HG02610 (cell line): Measurements from ENCODE around the gene HS6ST1.

ENCODE experiments used
- ATAC-seq: cut with Tn5 transposase; IDR thresholded peaks from one replicate; pipeline ENCODE4 v1.9.1; 2021; ENCODE audit warnings: mild to moderate bottlenecking, moderate library complexity; ENCODE audit not compliant: unreplicated experiment

The HS6ST1 gene

DNA sequence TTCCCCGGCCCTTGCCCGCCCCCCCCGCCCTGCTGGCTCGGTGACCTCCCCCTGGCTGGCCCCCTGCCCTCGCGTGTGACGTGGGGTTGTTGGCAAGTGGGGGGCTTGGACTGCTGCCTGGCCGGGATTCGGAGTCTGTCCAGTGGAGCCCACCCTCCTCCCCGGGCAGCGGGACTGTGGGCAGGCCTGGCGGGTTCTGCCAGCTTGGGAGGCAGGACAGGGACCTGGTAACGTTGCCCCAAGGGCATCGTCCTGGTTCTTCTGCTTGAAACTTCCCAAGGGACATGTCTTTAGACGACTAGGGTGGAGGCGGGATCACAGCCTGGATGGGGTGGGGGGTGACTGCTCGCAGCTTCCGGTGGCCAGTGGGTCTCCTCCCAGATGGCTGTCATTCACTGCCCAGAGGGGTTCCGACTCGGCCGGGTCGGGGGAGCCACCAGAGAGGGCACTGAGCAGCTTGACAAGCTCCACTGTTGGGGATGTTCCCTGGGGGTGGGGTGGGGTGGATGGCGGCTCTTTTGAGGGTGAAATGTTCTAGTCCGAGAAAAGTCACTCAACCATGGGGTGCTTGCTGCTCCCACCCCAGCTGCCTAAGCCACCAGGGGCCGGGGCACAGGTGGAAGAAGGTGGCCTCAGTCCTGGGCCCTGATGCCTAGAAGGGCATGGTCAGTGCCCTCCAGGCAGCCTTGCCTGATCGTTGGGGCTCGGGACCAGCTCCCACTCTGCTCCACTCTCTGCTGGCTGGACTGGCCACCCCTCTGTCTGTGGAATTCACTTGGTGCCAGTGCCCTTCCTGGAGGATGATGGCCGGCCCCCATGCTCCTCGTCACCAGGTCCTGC, 4.3 kb upstream of the HS6ST1 start:
- ATAC-seq: no peak

DNA sequence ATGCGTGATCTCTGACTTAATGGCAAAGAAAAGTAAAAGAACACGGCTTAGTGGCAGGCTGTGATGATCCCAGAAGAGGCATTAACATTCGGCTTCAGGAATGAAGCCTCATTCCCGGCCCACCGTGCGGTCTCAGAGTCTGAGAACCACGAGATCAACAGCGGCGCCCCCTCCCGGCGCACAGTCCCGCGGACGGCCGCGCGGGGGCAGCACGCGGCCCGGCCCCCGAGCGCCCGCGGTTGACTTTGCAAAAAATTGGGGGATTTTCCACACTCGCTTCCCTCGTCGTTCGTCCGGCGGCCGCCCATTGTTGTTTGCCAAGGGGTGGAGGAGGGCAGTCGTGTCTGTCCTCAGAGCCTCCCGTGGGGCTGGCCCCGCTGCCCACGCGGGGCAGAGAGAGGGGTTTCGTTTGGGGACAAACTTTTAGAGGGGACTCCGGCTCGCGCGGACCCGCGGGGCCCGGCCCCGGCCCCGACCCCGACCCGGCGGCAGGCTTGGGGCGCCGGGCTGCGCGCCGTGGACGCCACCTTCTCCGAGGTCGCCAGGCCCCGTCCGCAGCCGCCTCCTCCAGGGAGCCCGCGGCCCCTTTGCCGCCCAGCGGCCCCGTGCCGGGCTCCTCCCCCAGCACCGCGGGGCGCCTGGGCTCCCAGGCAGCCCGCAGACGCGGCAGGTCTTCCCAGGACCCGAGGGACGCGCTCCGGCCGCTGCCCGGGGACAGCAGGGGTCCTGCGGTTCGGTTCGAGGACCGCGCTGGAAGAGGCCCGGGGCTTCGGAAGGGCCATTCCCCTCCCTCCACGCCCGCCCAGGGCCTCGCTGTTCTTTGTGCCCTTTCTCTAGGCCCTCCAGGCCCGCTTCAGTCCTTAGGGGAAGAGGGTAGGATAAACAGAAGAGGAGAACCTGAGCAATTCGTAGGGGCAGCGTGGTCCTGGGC, 3.4 kb upstream of the HS6ST1 start:
- peak; percentile 57 for ATAC-seq

DNA sequence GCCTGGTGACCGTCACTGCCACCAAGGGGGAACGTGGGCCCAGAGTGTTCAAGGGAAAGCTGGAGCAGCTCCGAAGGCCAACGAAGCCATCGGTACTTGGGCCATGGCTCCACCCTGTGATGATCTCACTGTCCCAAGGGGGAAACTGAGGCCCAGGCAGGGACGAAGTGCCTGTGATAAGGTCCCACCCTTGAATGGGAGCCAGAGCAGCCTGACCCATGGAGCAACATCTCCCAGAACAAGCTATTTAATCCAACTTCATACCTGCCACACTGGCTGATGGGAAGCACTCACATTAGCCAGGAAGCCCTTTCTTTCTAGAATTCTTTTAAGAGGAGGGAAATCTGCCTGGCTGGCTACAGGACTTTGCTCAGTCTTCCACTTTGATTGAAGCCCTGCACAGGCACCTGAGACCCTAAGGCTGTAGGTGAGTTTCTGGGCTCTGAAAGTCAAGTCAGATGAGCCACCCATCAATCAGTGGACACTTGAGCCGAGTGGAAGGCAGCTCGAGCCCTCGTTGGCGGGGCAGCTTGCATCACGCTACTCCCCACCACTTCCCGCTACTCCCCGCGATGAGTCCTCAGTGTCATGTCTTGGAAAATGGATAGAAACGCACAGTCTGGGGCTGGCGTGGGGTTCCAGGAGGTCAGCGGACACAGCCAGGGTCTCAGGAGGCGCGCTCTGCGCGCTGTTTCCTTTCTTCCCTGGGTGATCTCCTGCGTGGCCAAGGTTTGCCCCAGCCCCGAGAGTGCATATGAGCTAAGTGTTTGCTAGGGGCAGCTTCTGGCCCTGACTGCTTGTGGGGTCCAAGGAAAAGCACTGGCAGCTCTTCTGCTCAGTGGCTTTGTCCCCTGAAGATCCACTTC, 2.5 kb upstream of the HS6ST1 start:
- ATAC-seq: no peak

DNA sequence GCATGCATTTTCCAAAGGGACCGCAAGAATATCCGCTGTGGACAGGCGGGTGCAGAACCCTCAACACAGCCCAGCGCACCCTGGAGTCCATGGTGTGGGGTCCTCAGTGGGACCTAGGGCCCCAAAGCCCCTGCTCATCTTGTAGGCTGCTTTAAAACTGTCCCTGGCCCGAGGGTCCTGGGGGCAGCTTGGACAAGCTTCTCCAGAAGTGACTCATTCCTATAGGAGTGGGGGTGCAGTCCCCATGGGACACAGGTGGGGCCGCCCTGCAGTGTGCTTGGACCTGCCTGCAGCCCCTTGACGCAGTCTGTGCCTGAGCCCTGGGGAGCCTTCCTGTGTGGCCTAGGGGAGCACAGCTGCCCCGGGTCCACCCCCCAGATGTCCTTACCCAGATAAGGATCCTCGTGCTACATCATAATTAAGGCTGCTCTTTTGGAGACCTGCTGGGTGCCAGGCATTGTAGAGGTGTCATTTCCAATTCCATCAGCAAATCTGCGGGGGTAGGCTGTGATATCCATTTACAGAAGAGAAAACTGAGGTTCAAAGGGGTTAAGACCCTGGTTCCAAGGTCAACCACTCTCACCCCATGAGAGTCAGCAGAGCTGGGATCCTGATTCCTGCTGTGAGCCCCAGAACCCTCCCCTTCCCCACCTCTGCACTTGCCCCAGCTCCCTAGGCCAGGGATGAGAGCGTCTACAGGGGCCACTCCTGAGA, 1.7 kb upstream of the HS6ST1 start:
- ATAC-seq: no peak

- ATAC-seq: no peak
These were observed 1.0 kb upstream of the HS6ST1 start for GRCh38 chr2:128319631-128320191.

- ATAC-seq: peak; percentile 12
These were observed 423 bp downstream of the HS6ST1 start for GRCh38 chr2:128318245-128318644.

GRCh38 chr2:128317899-128318225, 806 bp downstream of the HS6ST1 start:
- peak; percentile 0 for ATAC-seq

DNA sequence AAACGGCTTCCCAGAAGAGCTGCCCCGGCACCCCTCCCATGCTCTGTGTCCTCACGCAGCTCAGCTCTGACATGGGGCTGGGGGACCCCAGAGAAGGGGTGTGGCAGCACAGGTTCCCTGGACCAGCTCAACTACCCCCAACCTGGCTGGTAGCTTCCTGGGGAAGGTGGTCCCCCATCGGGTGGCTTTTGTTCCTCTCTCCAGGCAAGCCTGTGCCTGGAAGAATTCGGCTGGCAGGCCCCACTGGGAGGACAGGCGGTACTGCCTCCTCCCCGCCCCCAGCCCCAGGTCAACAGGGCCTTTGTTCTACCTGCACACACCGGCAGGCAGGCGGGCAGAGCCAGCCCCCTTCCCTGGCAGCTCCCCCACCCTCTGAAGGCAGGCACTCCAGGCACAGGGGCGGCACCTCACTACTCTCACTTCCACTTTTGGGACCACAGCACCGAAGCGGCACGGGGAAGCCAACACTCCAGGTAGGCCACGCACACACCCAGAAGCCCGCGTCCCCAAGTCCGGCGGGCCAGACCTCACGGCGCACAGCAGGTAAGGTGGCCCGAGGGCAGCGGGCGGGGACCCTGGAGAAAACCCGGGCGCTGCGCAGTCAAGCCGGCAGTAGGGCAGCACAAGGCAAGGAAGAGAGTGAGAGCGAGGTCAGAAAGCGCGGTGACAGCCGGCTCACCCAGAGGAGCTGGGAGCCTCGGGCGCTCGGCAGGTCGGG, 1.3 kb downstream of the HS6ST1 start:
- ATAC-seq: peak; percentile 44

DNA sequence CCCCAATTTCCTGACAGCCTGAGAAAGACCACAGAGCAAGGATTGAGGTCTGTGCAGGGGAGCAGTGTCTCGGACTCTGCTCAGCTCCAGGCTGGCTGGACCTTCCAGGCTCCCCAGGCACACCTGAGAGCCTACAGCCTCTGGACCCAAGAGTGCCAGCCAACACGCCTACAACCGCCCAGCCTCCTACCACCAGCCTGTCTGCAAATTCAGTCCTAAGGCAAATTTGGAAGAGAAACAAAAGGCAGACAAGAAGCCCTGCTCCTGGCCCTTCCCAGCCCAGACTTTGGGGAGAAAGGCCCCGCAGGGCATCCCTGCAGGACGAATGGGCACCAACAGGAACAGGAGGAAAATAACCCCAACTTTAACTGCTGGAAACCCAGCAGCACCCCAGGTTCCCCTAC, 1.9 kb downstream of the HS6ST1 start:
- ATAC-seq: no peak

DNA sequence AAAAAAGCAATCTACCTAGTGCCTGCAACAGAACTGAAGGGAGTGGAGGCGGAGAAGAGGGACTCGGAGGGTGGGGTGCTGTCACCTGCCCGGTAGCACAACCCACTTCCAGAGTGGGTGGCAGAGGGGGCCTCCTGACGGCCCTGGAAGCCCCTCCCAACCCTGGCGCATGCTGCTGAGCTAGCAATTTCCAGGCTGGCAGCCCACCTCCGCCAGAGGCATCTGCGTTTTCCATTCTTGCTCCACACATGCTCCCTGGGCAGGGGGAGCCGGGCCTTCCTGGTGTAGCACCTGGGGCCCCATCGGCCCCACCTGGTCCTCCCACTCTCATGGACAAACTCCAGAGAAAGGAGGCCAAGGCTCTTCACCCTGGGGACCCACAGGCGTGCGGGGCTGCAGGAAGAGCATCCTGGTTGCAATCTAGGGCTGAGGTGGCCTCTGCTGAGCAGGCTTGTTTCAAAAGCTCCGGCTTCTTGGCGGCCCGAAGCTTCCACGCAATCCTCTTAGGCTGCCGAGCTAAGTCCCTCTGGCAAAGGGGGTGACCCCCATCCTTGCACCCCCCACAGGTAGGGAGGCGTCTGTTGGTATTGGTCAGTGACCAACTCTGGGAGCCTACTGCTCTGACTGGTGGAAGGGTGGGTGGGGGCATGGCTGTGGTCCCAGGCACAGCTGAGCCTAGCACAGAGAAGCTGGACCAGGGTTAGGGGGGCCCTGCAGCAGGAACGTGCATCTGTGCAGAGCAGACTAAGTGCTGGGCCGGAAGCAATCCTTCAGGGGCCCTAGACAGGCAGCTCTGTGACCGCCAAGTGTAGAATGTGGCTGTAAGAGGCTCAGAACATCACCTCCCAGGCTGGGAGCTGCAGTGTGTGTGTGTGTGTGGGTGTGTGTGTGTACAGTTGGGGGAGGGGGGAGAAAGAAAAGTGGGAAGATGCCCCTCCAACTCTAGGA, 2.6 kb downstream of the HS6ST1 start:
- no peak for ATAC-seq

GRCh38 chr2:128315122-128315828, 3.4 kb downstream of the HS6ST1 start:
- ATAC-seq: no peak

GRCh38 chr2:128314348-128315121, 4.1 kb downstream of the HS6ST1 start:
- no peak for ATAC-seq

- no peak for ATAC-seq
These were observed 4.7 kb downstream of the HS6ST1 start for GRCh38 chr2:128313931-128314347.

DNA sequence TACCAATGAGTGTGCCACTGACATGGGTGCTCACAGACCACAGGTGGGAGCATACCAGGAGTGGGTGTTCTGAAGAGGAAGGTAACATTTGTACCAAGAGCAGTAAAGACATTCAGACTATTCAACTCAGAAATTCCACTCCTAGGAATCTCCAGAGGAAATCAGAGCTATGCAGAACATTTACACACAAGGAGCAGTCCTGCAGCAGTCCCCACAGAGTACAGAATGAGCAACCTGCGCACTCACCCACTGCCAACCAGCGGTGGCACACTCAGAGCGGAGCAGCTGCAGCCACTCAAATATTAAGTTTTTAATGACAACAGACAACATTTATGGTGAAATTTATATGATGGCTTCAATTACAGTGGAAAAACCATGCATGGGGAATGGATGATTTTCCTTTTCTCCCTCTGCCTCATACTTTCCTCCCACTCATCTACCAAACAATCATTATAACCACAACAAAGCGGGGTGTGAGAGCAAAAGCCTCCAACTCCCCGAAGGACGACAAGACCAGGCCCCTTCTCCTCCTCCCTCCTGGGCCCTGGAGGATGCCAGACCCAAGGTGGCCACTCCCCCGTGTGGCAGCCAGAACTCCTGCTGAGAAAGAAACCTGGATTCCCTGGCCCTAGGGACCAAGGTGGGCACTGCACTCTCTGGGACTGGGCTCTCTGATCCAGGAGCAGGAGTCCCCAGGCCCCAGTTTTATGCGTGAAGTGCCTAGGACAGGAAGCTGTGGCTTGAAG, 5.4 kb downstream of the HS6ST1 start:
- ATAC-seq: no peak

GRCh38 chr2:128312411-128312810, 6.3 kb downstream of the HS6ST1 start:
- ATAC-seq: no peak

DNA sequence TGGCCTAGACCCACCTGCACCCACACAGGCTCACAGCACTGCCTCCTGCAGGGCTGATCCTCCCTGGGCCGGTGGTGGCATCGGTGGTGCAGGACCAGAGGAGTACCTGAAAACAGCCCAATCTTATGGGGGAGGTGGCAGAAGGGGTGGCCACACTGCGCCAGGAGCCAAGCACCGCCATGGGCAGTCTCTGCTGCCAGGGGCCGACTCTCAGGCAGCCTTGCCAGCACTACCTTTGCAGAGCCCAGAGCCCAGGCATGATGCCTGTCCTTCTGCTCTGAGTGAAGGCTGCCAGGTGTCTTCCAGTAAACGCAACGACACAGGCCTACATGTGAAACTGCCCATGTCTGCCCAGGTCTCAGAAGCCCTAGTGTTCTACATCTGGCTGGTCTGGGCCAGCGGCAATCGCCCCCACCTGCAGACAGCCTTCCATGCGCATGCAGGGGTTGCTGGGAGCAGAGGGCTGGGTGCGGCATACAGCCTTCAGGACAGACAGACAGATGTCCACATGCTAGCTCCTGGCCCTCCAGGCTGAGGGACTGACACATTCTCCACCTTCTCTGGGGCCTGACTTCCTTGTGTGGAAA, 6.8 kb downstream of the HS6ST1 start:
- no peak for ATAC-seq
